ENCODE measurements around the gene MND1.

MND1 gene

GRCh38 chr4:153342751-153343552 is 1.5 kb upstream of the MND1 start:
- no peak overlapping the region for H3K27ac ChIP-seq
- no peak for DNase-seq (ENCODE audit: low spot score)
- ChIA-PET POLR2A (ENCODE audit: low non-redundant PET) (no interaction called here), CTCF (interaction anchor here (0.6 kb wide), 3 partner anchors 49 to 228 kb away, joined by 3 to 4 read pairs (median 4); no protein-coding TSS in a partner anchor)
- no peak for TF ChIP-seq CTCF (conservative IDR thresholded peaks at IDR 0.05; ENCODE audit: low read depth)

- no peak for TF ChIP-seq CTCF (conservative IDR thresholded peaks at IDR 0.05; ENCODE audit: low read depth)
- peak; percentile 68 for DNase-seq (ENCODE audit: low spot score)
- ChIA-PET POLR2A (ENCODE audit: low non-redundant PET) (no interaction called here), CTCF (interaction anchor here (0.7 to 1.7 kb wide), 4 partner anchors 120 to 708 kb away, joined by 3 to 9 read pairs (median 4); partner anchors contain the start of gene TMEM131L)
- peak overlapping the region; percentile 89 for H3K27ac ChIP-seq
Measured at GRCh38 chr4:153345012-153345981, 809 bp downstream of the MND1 start.

GRCh38 chr4:153346031-153346430 is 1.5 kb downstream of the MND1 start:
- no peak for DNase-seq (ENCODE audit: low spot score)
- ChIA-PET CTCF (interaction anchor here (0.7 to 1.7 kb wide), 3 partner anchors 120 to 709 kb away, joined by 3 to 9 read pairs (median 5); partner anchors contain the start of gene TMEM131L), POLR2A (ENCODE audit: low non-redundant PET) (no interaction called here)
- no peak overlapping the region for H3K27ac ChIP-seq
- no peak for TF ChIP-seq CTCF (conservative IDR thresholded peaks at IDR 0.05; ENCODE audit: low read depth)

- ChIA-PET CTCF (interaction anchor here (0.7 to 1.7 kb wide), 3 partner anchors 119 to 709 kb away, joined by 3 to 9 read pairs (median 5); partner anchors contain the start of gene TMEM131L), POLR2A (ENCODE audit: low non-redundant PET) (no interaction called here)
- H3K27ac ChIP-seq: no peak overlapping the region
- TF ChIP-seq CTCF (conservative IDR thresholded peaks at IDR 0.05; ENCODE audit: low read depth): no peak
- DNase-seq (ENCODE audit: low spot score): no peak
Measured at GRCh38 chr4:153346563-153346962, 2.1 kb downstream of the MND1 start.

GRCh38 chr4:153347117-153347516 is 2.6 kb downstream of the MND1 start:
- ChIA-PET POLR2A (ENCODE audit: low non-redundant PET) (no interaction called here), CTCF (no interaction called here)
- H3K27ac ChIP-seq: no peak overlapping the region
- no peak for DNase-seq (ENCODE audit: low spot score)
- no peak for TF ChIP-seq CTCF (conservative IDR thresholded peaks at IDR 0.05; ENCODE audit: low read depth)

GRCh38 chr4:153348006-153348405 is 3.5 kb downstream of the MND1 start:
- ChIA-PET POLR2A (ENCODE audit: low non-redundant PET) (no interaction called here), CTCF (no interaction called here)
- no peak overlapping the region for H3K27ac ChIP-seq
- no peak for DNase-seq (ENCODE audit: low spot score)
- no peak for TF ChIP-seq CTCF (conservative IDR thresholded peaks at IDR 0.05; ENCODE audit: low read depth)

All from RWPE1 (cell line).